H9 (cell line): ENCODE data around the gene RASGRP4. TPM values are rescaled to one million over a fixed set of nuclear protein-coding genes. Genes with fewer than 3 reads are reported as not detected.

Experiments used
- DNase-seq: peaks from one replicate; pipeline ENCODE4 v3.0.0-alpha.2; 2017
- H2AFZ ChIP-seq: one replicate; pipeline ENCODE4 v1.6.1; 2013; ENCODE audit warnings: mild to moderate bottlenecking, low read length, control low read depth, moderate library complexity
- H2AK5ac ChIP-seq: 2 replicates; pipeline ENCODE4 v1.6.1; 2013; ENCODE audit warnings: low read length, control low read depth, mixed read lengths; ENCODE audit not compliant: insufficient read length
- H2BK120ac ChIP-seq: one replicate; pipeline ENCODE4 v1.6.1; 2013; ENCODE audit warnings: low read depth, mild to moderate bottlenecking, low read length, control low read depth, inconsistent platforms; ENCODE audit not compliant: poor library complexity, severe bottlenecking
- H2BK12ac ChIP-seq: 2 replicates; pipeline ENCODE4 v1.6.1; 2013; ENCODE audit warnings: low read length, control low read depth, mixed read lengths, low read depth; ENCODE audit not compliant: insufficient read length
- H2BK15ac ChIP-seq: 2 replicates; pipeline ENCODE4 v1.6.1; 2013; ENCODE audit warnings: low read depth, low read length, control low read depth
- H2BK20ac ChIP-seq: one replicate; pipeline ENCODE4 v1.6.1; 2013; ENCODE audit warnings: low read depth, mild to moderate bottlenecking, low read length, control low read depth, inconsistent platforms; ENCODE audit not compliant: poor library complexity, severe bottlenecking
- H2BK5ac ChIP-seq: 2 replicates; pipeline ENCODE4 v1.6.1; 2013; ENCODE audit warnings: low read length, control low read depth, mixed read lengths; ENCODE audit not compliant: insufficient read length
- H3K14ac ChIP-seq: 2 replicates; pipeline ENCODE4 v1.6.1; 2013; ENCODE audit warnings: low read length, control low read depth; ENCODE audit not compliant: insufficient read depth
- H3K18ac ChIP-seq: 2 replicates; pipeline ENCODE4 v1.6.1; 2013; ENCODE audit warnings: low read depth, mild to moderate bottlenecking, mixed read lengths, low read length, control low read depth; ENCODE audit not compliant: insufficient read length
- H3K23ac ChIP-seq: 2 replicates; pipeline ENCODE4 v1.6.1; 2013; ENCODE audit warnings: low read length, control low read depth, mixed read lengths, low read depth; ENCODE audit not compliant: insufficient read length
- H3K23me2 ChIP-seq: 2 replicates; pipeline ENCODE4 v1.6.1; 2013; ENCODE audit warnings: low read depth, mild to moderate bottlenecking, mixed read lengths, low read length, control low read depth; ENCODE audit not compliant: insufficient read length, poor library complexity, severe bottlenecking
- H3K27ac ChIP-seq: 2 replicates; pipeline ENCODE4 v1.5.1; 2013; ENCODE audit warnings: low read length, control low read depth, mixed read lengths, low read depth; ENCODE audit not compliant: insufficient read length
- H3K27me3 ChIP-seq: 2 replicates; pipeline ENCODE4 v1.6.1; 2013; ENCODE audit warnings: low read length, control low read depth, inconsistent platforms; ENCODE audit not compliant: insufficient read depth
- H3K4ac ChIP-seq: 2 replicates; pipeline ENCODE4 v1.6.1; 2013; ENCODE audit warnings: low read depth, mild to moderate bottlenecking, control low read depth, inconsistent platforms, low read length, moderate library complexity
- H3K4me1 ChIP-seq: 2 replicates; pipeline ENCODE4 v1.6.1; 2013; ENCODE audit warnings: low read length, control low read depth, inconsistent platforms; ENCODE audit not compliant: insufficient read depth
- H3K4me2 ChIP-seq: 2 replicates; pipeline ENCODE4 v1.6.1; 2013; ENCODE audit warnings: low read length, control low read depth, mixed read lengths; ENCODE audit not compliant: insufficient read length, insufficient read depth
- H3K56ac ChIP-seq: 2 replicates; pipeline ENCODE4 v1.6.1; 2013; ENCODE audit warnings: low read depth, mild to moderate bottlenecking, mixed read lengths, low read length, control low read depth; ENCODE audit not compliant: insufficient read length
- H3K79me1 ChIP-seq: 2 replicates; pipeline ENCODE4 v1.6.1; 2013; ENCODE audit warnings: low read depth, mild to moderate bottlenecking, moderate library complexity, low read length, control low read depth, inconsistent platforms; ENCODE audit not compliant: insufficient read depth, poor library complexity, severe bottlenecking
- H3K79me2 ChIP-seq: 2 replicates; pipeline ENCODE4 v1.6.1; 2013; ENCODE audit warnings: low read length, control low read depth, inconsistent platforms; ENCODE audit not compliant: insufficient read depth
- H3K9ac ChIP-seq: 2 replicates; pipeline ENCODE4 v1.6.1; 2013; ENCODE audit warnings: low read length, control low read depth, mixed read lengths; ENCODE audit not compliant: insufficient read length; ENCODE audit errors: extremely low read depth
- H3K9me3 ChIP-seq: one replicate; pipeline ENCODE4 v1.6.1; 2013; ENCODE audit warnings: low read depth, low read length, inconsistent platforms; ENCODE audit not compliant: control insufficient read depth
- H3T11ph ChIP-seq: one replicate; pipeline ENCODE4 v1.6.1; 2013; ENCODE audit warnings: mild to moderate bottlenecking, low read length, control low read depth, inconsistent platforms
- H4K20me1 ChIP-seq: one replicate; pipeline ENCODE4 v1.6.1; 2013; ENCODE audit not compliant: control insufficient read depth, insufficient read length, insufficient read depth
- H4K5ac ChIP-seq: 2 replicates; pipeline ENCODE4 v1.6.1; 2013; ENCODE audit warnings: low read depth, mild to moderate bottlenecking, mixed read lengths, low read length, control low read depth; ENCODE audit not compliant: insufficient read length
- H4K8ac ChIP-seq: replicated peaks from 2 replicates; pipeline ENCODE4 v1.6.1; 2013; ENCODE audit warnings: low read length, control low read depth, mixed read lengths, low read depth; ENCODE audit not compliant: insufficient read length
- H4K91ac ChIP-seq: 2 replicates; pipeline ENCODE4 v1.6.1; 2013; ENCODE audit warnings: low read depth, mild to moderate bottlenecking, moderate library complexity, mixed read lengths, low read length, control low read depth; ENCODE audit not compliant: insufficient read length
- H3K27ac Mint-ChIP-seq, 3 experiments: 2 replicates in 2 of 3; 3 replicates in 1 of 3; pipeline ENCODE4 v1.8.0; 2020 to 2021; ENCODE audit warnings: mixed read lengths in 3 of 3, mild to moderate bottlenecking in 1 of 3, moderate library complexity in 1 of 3
- H3K27me3 Mint-ChIP-seq: 2 replicates; pipeline ENCODE4 v1.8.0; 2021; ENCODE audit warnings: low read depth, mild to moderate bottlenecking, moderate library complexity, mixed read lengths
- H3K36me3 Mint-ChIP-seq, 3 experiments: 2 replicates in 2 of 3; 3 replicates in 1 of 3; pipeline ENCODE4 v1.8.0; 2020 to 2021; ENCODE audit warnings: low read depth in 3 of 3, mixed read lengths in 3 of 3; ENCODE audit not compliant: insufficient read depth in 1 of 3
- H3K4me1 Mint-ChIP-seq, 2 experiments: 2 replicates each; pipeline ENCODE4 v1.8.0; 2020; ENCODE audit warnings: mixed read lengths in 2 of 2
- H3K4me3 Mint-ChIP-seq, 2 experiments: 2 replicates in 1 of 2; 3 replicates in 1 of 2; pipeline ENCODE4 v1.8.0; 2020 to 2021; ENCODE audit warnings: mild to moderate bottlenecking in 2 of 2, mixed read lengths in 2 of 2, moderate library complexity in 1 of 2
- H3K9me3 Mint-ChIP-seq, 2 experiments: 2 replicates in 1 of 2; 3 replicates in 1 of 2; pipeline ENCODE4 v1.8.0; 2020; ENCODE audit warnings: mild to moderate bottlenecking in 2 of 2, mixed read lengths in 2 of 2, moderate library complexity in 1 of 2
- WGBS: extraction: QIAGEN DNeasy Blood & Tissue Kit; methylation state at CpG from one replicate; pipeline ENCODE4 v1.1.7; 2013; ENCODE audit warnings: missing lambda C conversion rate, low lambda C conversion rate, mixed read lengths; ENCODE audit not compliant: insufficient read length; ENCODE audit errors: extremely low coverage; 5-methylcytosine and 5-hydroxymethylcytosine counted together
- total RNA-seq: library from RNA; stranded (reverse); gene quantifications from 2 replicates; pipeline ENCODE4 v1.2.1, GENCODE V29; 2021
- TF ChIP-seq, protein P1 (sequence below): fragments of 200-600 bp; sonication (generic); conservative IDR thresholded peaks from 3 replicates; pipeline ENCODE4 v1.8.0; 2021; ENCODE audit warnings: antibody characterized with exemption, mild to moderate bottlenecking

The RASGRP4 gene
- total RNA-seq, 1 experiment from 2014 or later, result 0.28 TPM

- no CpG with 5 or more reads among the region's 10 CpGs for WGBS
- Histone ChIP-seq H2AK5ac (no peak overlapping the region), H2AFZ (no peak overlapping the region), H3K27me3 (no peaks in the 10 kb centered on the region), H4K20me1 (no peaks in the 10 kb centered on the region), H3K14ac (no peak overlapping the region; the same call in 1 of the 2 replicates), H3K4ac (no peak overlapping the region), H2BK20ac (no peak overlapping the region), H3K79me2 (no peaks in the 10 kb centered on the region), H2BK15ac (no peak overlapping the region), H3K23me2 (peaks cover 28% of the 10 kb centered on the region), H3K9me3 (no peaks in the 10 kb centered on the region), H3K9ac (no peak overlapping the region), H3K27ac (no peak overlapping the region), H2BK5ac (no peak overlapping the region), H2BK120ac (no peak overlapping the region), H4K8ac (no peak overlapping the region), H3K23ac (no peak overlapping the region), H3T11ph (no peak overlapping the region), H3K4me2 (no peak overlapping the region), H2BK12ac (no peak overlapping the region), H3K79me1 (no peaks in the 10 kb centered on the region), H3K56ac (no peak overlapping the region), H4K5ac (no peak overlapping the region), H3K4me1 (no peaks in the 10 kb centered on the region), H3K18ac (no peak overlapping the region), H4K91ac (no peak overlapping the region)
- Mint-ChIP-seq H3K36me3 (peaks cover 19 to 48% (median 40%) of the 10 kb centered on the region in 3 experiments; a peak in 6 of 7 replicates), H3K27me3 (peaks cover 2% of the 10 kb centered on the region; the same call in 1 of the 2 replicates), H3K4me3 (peak overlapping the region in 1 of 2 experiments; percentile 48; a peak in 2 of 5 replicates), H3K9me3 (no peaks in the 10 kb centered on the region), H3K27ac (peak overlapping the region; percentile 23 to 68 (median 47); a peak in 3 of 7 replicates), H3K4me1 (peaks cover 10 to 19% of the 10 kb centered on the region in 2 experiments)
- TF ChIP-seq, protein P1, sequence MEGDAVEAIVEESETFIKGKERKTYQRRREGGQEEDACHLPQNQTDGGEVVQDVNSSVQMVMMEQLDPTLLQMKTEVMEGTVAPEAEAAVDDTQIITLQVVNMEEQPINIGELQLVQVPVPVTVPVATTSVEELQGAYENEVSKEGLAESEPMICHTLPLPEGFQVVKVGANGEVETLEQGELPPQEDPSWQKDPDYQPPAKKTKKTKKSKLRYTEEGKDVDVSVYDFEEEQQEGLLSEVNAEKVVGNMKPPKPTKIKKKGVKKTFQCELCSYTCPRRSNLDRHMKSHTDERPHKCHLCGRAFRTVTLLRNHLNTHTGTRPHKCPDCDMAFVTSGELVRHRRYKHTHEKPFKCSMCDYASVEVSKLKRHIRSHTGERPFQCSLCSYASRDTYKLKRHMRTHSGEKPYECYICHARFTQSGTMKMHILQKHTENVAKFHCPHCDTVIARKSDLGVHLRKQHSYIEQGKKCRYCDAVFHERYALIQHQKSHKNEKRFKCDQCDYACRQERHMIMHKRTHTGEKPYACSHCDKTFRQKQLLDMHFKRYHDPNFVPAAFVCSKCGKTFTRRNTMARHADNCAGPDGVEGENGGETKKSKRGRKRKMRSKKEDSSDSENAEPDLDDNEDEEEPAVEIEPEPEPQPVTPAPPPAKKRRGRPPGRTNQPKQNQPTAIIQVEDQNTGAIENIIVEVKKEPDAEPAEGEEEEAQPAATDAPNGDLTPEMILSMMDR, result peak; percentile 67
- peak; percentile 78 for DNase-seq
Observed at GRCh38 chr19:38384209-38385027, 41.6 kb downstream of the RASGRP4 start.
